GM06990 (cell line): ENCODE data around the gene DIAPH1.
A peak's percentile ranks its signal among the peaks of the same experiment; 100 is the strongest.

ENCODE experiments used
- DNase-seq: peaks from one replicate; pipeline ENCODE4 v3.0.0-alpha.2; 2011; ENCODE audit not compliant: insufficient read length; ENCODE audit errors: extremely low read depth
- H3K27me3 ChIP-seq: replicated peaks from 2 replicates; pipeline ENCODE4 v1.6.0; 2011; ENCODE audit warnings: low read length; ENCODE audit not compliant: control insufficient read depth, insufficient read depth
- H3K36me3 ChIP-seq: 2 replicates; pipeline ENCODE4 v1.5.1; 2011; ENCODE audit warnings: low read length; ENCODE audit not compliant: control insufficient read depth, insufficient read depth
- H3K4me3 ChIP-seq: replicated peaks from 2 replicates; pipeline ENCODE4 v1.5.1; 2011; ENCODE audit warnings: low read depth, mild to moderate bottlenecking, control low read depth, low read length
- CTCF ChIP-seq: IDR thresholded peaks from 2 replicates; pipeline ENCODE4 v1.5.1; 2011; ENCODE audit warnings: low read length, control low read depth, mild to moderate bottlenecking, inconsistent platforms; ENCODE audit not compliant: insufficient read depth, poor library complexity, severe bottlenecking

DIAPH1 gene

GRCh38 chr5:141514330-141515133, 104.3 kb downstream of the DIAPH1 start:
- DNase-seq = no peak
- TF ChIP-seq CTCF = no peak
- Histone ChIP-seq H3K4me3 (no peak overlapping the region; the same call in 1 of the 2 replicates), H3K27me3 (no peaks in the 10 kb centered on the region), H3K36me3 (peaks cover 11% of the 10 kb centered on the region)

- H3K4me3 ChIP-seq = peak overlapping the region; percentile 33
- TF ChIP-seq CTCF = no peak
- no peaks in the 10 kb centered on the region for H3K27me3 ChIP-seq
- peaks cover 8% of the 10 kb centered on the region for H3K36me3 ChIP-seq
- peak; percentile 85 for DNase-seq
Measured at GRCh38 chr5:141513627-141514329, 105.0 kb downstream of the DIAPH1 start.

GRCh38 chr5:141512911-141513626, 105.7 kb downstream of the DIAPH1 start:
- Histone ChIP-seq H3K27me3 (no peaks in the 10 kb centered on the region), H3K4me3 (peak overlapping the region; percentile 42), H3K36me3 (peaks cover 8% of the 10 kb centered on the region)
- peak; percentile 69 for DNase-seq
- no peak for TF ChIP-seq CTCF

GRCh38 chr5:141512390-141512910, 106.3 kb downstream of the DIAPH1 start:
- H3K4me3 ChIP-seq = peak overlapping the region; percentile 42
- DNase-seq = peak; percentile 69
- TF ChIP-seq CTCF = peak; percentile 91
- H3K36me3 ChIP-seq = peaks cover 8% of the 10 kb centered on the region
- no peaks in the 10 kb centered on the region for H3K27me3 ChIP-seq

- H3K27me3 ChIP-seq = no peaks in the 10 kb centered on the region
- TF ChIP-seq CTCF = no peak
- H3K36me3 ChIP-seq = peaks cover 7% of the 10 kb centered on the region
- DNase-seq = no peak
- no peak overlapping the region for H3K4me3 ChIP-seq
Measured at GRCh38 chr5:141511771-141512325, 107.0 kb downstream of the DIAPH1 start.
